Stimulated activated CD8-positive, alpha-beta memory T cell treated with anti-CD3 and anti-CD28 coated beads, Interleukin-12 subunit alpha, Interleukin-12 subunit beta, amount 100 ng/mL, for 1 hour (primary cell): ENCODE data around the gene PRKCI.

ENCODE experiments used
- DNase-seq: peaks from one replicate; pipeline ENCODE4 v3.0.0-alpha.2; 2020; ENCODE audit warnings: low read depth

The PRKCI gene

DNA sequence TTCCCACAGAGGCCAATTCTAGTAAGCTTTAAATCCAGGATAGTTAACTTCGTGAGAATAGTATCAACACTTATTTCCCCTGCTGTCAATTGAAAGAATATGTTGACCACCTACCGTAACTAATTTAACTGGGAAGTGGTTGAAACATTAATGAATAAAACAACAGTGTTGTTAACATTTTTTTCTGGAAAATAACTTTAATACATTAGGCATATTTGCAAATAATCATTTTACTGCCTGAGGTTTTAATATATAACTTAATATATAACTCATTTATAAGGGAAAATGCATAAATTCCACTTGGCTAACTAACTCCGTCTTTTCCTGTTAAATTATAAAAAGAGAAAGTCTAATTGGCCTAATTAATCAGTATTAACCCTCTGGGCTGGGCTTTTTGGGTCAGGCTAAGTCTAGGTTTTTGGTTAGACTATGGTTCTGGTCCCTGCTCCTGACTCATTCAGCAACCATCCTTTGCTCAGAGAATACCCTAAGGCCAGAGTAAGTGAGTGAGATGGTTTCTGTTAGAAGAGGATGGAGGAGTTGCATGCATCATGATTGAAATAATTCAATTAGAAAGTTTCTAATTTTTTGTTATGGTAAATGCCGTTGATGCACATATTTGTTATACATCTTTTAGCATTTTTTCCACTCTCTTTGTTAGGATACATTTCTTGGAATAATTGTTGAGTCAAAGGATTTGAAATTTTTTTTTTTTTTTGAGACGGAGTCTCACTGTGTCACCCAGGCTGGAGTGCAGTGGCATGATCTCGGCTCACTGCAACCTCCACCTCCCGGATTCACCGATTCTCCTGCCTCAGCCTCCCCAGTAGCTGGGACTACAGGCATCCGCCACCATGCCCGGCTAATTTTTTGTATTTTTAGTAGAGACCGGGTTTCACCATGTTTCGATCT, 124.5 kb downstream of the PRKCI start:
- DNase-seq = no peak

DNA sequence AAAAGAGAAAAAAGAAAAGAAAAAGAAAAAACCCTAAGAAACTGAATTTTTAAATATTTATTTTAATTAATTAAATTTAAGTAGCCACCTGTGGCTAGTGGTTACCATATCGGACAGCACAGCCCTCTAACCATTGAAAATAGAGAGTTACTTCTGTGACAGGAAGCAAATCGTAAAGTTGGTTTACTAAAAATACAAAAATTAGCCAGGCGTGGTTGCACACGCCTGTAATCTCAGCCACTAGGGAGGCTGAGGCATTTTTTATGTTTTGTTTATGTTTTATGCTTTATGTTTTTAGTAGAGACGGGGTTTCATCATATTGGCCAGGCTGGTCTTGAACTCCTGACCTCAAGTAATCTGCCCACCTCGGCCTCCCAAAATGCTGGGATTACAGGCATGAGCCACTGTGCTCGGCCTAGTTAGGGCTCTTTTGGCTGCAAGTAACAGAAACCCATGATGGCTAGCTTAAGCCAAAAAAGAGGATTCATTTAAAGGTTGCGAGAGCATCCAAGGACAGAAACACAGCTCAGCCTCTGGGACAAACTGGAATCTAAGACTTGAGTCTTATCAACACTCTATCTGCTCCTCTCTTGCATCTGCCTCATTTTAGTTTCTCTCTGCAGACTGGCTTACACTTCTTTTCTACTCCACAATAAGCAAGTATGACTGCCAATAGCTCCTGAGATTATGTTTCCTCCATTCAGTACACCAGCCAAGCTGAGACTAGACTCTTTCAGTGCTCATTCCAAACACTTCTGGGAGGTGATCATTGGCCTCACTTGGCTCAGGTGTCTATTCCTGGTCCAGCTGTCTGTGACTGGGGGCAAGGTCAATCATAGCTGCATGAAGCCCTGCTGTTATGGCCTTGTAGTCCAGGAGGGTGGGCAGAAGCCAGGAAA, 128.5 kb downstream of the PRKCI start:
- DNase-seq = no peak

DNA sequence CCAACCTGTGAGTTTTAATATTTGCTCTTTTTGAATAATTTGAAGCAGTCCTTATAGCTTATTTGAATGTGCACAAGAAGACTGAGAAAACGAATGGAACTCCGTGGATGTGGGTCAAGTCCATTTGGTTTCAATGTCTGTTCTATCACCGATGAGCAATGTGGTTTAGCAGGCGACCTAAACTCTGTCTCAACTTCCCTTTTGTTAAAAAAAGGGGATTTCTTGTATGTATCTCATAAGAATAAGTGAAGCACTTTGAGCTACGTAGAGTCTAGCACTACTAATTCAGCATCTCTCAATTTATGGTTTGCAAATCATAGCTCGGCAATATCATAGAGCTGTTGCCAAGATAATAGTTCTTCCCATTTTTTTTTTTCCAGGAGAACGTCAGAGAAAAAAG, 130.7 kb downstream of the PRKCI start:
- no peak for DNase-seq

DNA sequence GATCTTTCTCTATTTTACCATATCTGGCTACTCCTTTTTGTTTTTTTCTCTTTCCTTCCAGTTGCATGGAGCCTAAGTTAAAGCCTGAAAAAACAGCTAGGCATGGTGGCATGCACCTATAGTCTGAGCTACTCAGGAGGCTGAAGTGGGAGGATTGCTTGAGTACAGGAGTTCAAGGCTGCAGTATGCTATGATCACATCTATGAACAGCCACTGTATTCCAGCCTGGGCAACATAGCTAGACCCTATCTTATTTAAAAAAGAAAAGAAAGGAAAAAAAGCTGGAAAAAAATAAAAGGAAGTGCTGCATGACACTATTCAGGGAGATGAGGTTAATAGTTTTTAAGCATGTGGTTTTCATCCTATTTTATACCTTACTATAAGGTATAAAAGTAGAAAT, 131.3 kb downstream of the PRKCI start:
- no peak for DNase-seq

DNA sequence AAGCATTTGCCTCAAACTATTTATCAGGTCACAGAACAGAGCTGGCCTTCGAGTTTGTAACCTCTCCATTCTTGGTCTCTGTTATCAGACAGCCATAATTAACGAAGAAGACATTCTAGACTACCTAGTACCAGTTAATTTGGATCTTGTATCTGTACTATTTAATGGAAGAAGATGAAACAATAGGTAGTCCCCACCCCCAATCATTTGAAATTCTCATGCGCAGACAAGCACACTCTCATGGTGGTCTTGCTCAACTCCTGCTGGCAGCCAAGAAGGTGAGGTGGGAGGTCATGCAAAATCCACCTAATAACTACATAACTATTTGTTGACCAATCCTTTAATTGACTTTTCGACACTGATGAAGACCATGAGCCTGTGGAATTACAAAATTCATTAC, 132.5 kb downstream of the PRKCI start:
- no peak for DNase-seq
